GM23248 (cell line): ENCODE measurements around the gene ADCY5.

Source experiments
- EZH2 ChIP-seq: fragments of 200-600 bp; sonication (generic); IDR thresholded peaks from 2 replicates; pipeline ENCODE4 v1.6.1; 2018; ENCODE audit warnings: antibody characterized with exemption, mild to moderate bottlenecking; ENCODE audit not compliant: insufficient read depth, poor library complexity, severe bottlenecking
- EZH2phosphoT487 ChIP-seq: fragments of 200-600 bp; sonication (generic); IDR thresholded peaks from 2 replicates; pipeline ENCODE4 v1.6.1; 2018; ENCODE audit warnings: antibody characterized with exemption, moderate library complexity, mild to moderate bottlenecking, low read depth; ENCODE audit not compliant: insufficient read depth

DNA sequence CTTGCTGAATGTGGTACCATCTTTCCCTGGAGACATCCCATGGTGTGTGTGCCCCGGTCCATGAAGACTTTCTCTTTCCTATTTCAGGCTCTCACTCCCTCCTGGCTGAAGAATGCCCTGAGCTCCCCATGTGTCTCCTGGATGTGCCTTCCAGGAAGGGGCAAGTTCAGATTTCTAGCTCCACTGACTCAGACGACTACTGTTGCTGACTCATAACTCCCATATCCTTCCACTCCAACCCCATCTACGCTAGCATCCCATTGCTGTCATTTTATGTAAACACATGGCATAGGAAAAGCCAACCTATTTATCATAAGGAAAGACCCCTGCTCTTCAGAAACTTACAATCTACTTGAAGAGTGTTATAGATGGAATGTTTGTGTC, 95.0 kb downstream of the ADCY5 start:
- TF ChIP-seq EZH2 (no peak), EZH2phosphoT487 (no peak)
